ENCODE data around the gene TRPV5.

- TF ChIP-seq CTCF (IDR thresholded peaks at IDR 0.05) (no peak), POLR2A (IDR thresholded peaks at IDR 0.05) (no peak), POLR2AphosphoS5 (IDR thresholded peaks at IDR 0.05) (no peak)
Observed at GRCh38 chr7:142884286-142884640, 49.3 kb downstream of the TRPV5 start.
